ENCODE data around the gene TMEM62.

TMEM62 gene

GRCh38 chr15:43133430-43134156, at the start of gene TMEM62:
TMEM62 (plus strand) TSS chr15:43133586; CDS start chr15:43133803, 217 bp downstream.
- peak; percentile 78 for DNase-seq

GRCh38 chr15:43085921-43086320, 47.5 kb upstream of the TMEM62 start:
- DNase-seq, result no peak

GRCh38 chr15:43086551-43086950, 46.8 kb upstream of the TMEM62 start:
- DNase-seq, result no peak

- no peak for DNase-seq
These were observed 41.5 kb upstream of the TMEM62 start for GRCh38 chr15:43091859-43092258.

GRCh38 chr15:43093026-43093425, 40.4 kb upstream of the TMEM62 start:
- no peak for DNase-seq

- no peak for DNase-seq
These were observed 38.9 kb upstream of the TMEM62 start for GRCh38 chr15:43094416-43095030.

GRCh38 chr15:43095243-43095642, 38.1 kb upstream of the TMEM62 start:
- DNase-seq, result no peak

- DNase-seq, result no peak
These were observed 37.6 kb upstream of the TMEM62 start for GRCh38 chr15:43095708-43096347.

GRCh38 chr15:43096411-43096810, 37.0 kb upstream of the TMEM62 start:
- no peak for DNase-seq

GRCh38 chr15:43099105-43099845, 34.1 kb upstream of the TMEM62 start:
- no peak for DNase-seq

GRCh38 chr15:43100971-43101370, 32.4 kb upstream of the TMEM62 start:
- no peak for DNase-seq

- no peak for DNase-seq
These were observed 31.2 kb upstream of the TMEM62 start for GRCh38 chr15:43102187-43102586.

GRCh38 chr15:43103907-43104306, 29.5 kb upstream of the TMEM62 start:
- DNase-seq, result no peak

GRCh38 chr15:43104426-43104825, 29.0 kb upstream of the TMEM62 start:
- DNase-seq, result no peak

- peak; percentile 13 for DNase-seq
These were observed 28.2 kb upstream of the TMEM62 start for GRCh38 chr15:43105077-43105736.

GRCh38 chr15:43105778-43106485, 27.5 kb upstream of the TMEM62 start, which contains the start of gene UBR1:
UBR1 (minus strand) TSS chr15:43106038; CDS start chr15:43106022, 16 bp downstream.
- DNase-seq, result peak; percentile 93

- no peak for DNase-seq
These were observed 26.9 kb upstream of the TMEM62 start for GRCh38 chr15:43106486-43106829.

- DNase-seq, result no peak
These were observed 25.6 kb upstream of the TMEM62 start for GRCh38 chr15:43107751-43108150.

- no peak for DNase-seq
These were observed 22.0 kb upstream of the TMEM62 start for GRCh38 chr15:43111354-43111753.

- no peak for DNase-seq
These were observed 15.1 kb upstream of the TMEM62 start for GRCh38 chr15:43118286-43118685.

GRCh38 chr15:43118829-43119228, 14.6 kb upstream of the TMEM62 start:
- DNase-seq, result no peak

GRCh38 chr15:43121863-43122262, 11.5 kb upstream of the TMEM62 start:
- DNase-seq, result no peak

All from stimulated activated CD4-positive, alpha-beta T cell treated with anti-CD3 and anti-CD28 coated beads, Interleukin-15, amount 100 ng/mL, for 24 hours (primary cell).